ENCODE measurements around the gene LINGO1.
A peak's percentile ranks its signal among the peaks of the same experiment; 100 is the strongest.

LINGO1 gene

GRCh38 chr15:77659350-77660321, 26.9 kb upstream of the LINGO1 start:
- H3K9me3 Mint-ChIP-seq: no peaks in the 10 kb centered on the region
- no peak overlapping the region for H3K4me3 Mint-ChIP-seq
- peaks cover 24% of the 10 kb centered on the region for H3K27me3 Mint-ChIP-seq (ENCODE audit: low read depth)
- peaks cover 15% of the 10 kb centered on the region for H3K4me1 Mint-ChIP-seq
- H3K36me3 Mint-ChIP-seq (ENCODE audit: low read depth): no peaks in the 10 kb centered on the region
- peak; percentile 39 to 60 (median 41) for TF ChIP-seq CTCF (IDR thresholded peaks at IDR 0.05; ENCODE audit: unreplicated experiment in 3 of 3)
- no peak overlapping the region for H3K27ac Mint-ChIP-seq

DNA sequence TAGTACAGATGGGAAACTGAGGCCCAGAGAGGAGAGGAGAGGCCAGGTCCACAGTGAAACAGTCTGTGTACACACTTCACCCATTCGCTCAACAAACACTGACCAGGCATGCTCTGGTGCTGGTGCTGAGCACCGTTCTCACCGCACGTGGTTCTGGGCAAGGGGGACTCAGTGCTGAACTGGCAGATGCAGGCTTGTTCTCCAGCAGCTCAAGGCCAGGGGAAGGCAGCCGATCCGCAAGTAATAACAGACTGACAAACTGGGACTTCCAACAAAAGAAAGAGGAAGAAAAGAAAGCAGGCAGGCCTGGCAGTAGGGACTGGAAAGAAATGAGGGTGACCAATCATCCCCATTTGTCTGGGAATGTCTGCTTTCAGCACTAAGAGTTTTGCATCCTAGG, 25.6 kb upstream of the LINGO1 start:
- no peak overlapping the region for H3K27ac Mint-ChIP-seq
- H3K4me1 Mint-ChIP-seq: peaks cover 10% of the 10 kb centered on the region
- H3K27me3 Mint-ChIP-seq (ENCODE audit: low read depth): peaks cover 24% of the 10 kb centered on the region
- H3K4me3 Mint-ChIP-seq: no peak overlapping the region
- no peaks in the 10 kb centered on the region for H3K9me3 Mint-ChIP-seq
- H3K36me3 Mint-ChIP-seq (ENCODE audit: low read depth): no peaks in the 10 kb centered on the region
- no peak for TF ChIP-seq CTCF (IDR thresholded peaks at IDR 0.05; ENCODE audit: unreplicated experiment in 3 of 3)

DNA sequence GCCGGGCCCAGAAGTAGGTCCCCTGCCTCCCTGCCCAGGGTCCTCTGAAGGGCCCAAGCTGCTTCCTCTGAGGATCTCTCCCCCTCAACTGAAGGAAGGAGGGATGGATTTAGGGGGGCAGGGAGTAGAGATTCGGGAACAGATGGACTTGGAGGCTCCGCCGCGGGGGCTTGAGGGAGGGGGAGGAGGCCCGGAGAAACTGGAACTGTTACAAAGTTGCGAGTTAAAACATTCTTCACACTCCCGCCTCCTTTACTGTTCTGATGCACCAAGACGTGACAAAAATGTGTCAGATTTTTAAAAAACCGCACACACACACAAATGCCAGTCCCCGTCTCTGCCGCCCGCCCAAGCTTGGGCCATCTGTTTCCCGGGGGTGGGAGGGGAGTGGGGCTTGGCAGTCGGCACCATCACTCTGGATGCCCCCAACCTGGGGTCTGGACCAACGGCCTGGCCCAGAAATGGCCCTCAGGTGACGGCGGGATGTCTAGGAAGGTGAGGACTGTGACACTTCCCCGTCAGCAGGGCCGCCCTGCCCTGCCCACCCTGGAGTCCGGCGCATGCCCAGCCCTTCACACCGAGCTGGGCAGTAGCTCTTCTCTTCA, 25.0 kb upstream of the LINGO1 start:
- Mint-ChIP-seq H3K36me3 (ENCODE audit: low read depth) (no peaks in the 10 kb centered on the region), H3K27me3 (ENCODE audit: low read depth) (peaks cover 24% of the 10 kb centered on the region), H3K4me3 (no peak overlapping the region), H3K9me3 (no peaks in the 10 kb centered on the region), H3K27ac (no peak overlapping the region), H3K4me1 (peaks cover 10% of the 10 kb centered on the region)
- no peak for TF ChIP-seq CTCF (IDR thresholded peaks at IDR 0.05; ENCODE audit: unreplicated experiment in 3 of 3)

DNA sequence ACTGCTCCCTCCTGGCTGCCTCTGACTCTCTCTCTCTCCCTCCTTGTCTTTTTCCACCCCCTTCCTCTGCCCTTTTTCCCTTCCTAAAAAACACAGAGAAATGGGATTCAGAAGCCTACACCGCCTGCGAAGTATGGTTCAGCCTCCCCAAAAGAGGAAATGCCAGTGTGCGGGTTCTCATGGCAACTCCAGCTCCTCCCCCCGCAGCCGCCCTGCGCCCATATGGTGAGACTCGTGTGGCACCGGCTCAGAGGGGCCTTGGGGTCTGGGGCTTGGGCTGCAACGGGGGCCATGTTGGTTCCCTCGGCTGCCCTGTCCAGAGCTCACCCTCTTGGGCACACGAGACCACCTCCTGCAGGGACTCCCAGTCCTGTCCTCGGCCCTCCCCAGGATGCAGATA, 23.6 kb upstream of the LINGO1 start:
- Mint-ChIP-seq H3K4me3 (no peak overlapping the region), H3K4me1 (peaks cover 10% of the 10 kb centered on the region), H3K36me3 (ENCODE audit: low read depth) (no peaks in the 10 kb centered on the region), H3K9me3 (no peaks in the 10 kb centered on the region), H3K27me3 (ENCODE audit: low read depth) (peaks cover 32% of the 10 kb centered on the region), H3K27ac (no peak overlapping the region)
- no peak for TF ChIP-seq CTCF (IDR thresholded peaks at IDR 0.05; ENCODE audit: unreplicated experiment in 3 of 3)

DNA sequence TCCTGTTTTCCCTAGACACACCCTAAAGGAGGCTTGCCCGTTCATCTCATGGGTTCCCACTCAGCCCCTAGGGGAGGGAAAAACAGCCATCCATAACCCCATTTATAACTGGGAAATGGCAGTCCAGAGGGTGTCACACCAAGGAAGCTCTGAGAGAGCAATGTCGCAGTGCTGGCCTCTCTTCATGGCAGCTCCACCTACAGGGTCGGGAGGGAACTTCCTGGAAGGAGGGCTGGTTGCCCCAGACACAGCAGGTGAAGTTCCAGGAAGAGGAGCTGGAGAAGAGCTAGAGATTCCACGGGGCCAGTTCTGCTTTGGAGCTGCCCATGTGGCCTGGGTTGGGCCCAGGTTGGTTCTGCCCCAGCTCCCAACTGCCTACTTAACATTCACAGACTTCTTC, 22.3 kb upstream of the LINGO1 start:
- Mint-ChIP-seq H3K27ac (no peak overlapping the region), H3K36me3 (ENCODE audit: low read depth) (no peaks in the 10 kb centered on the region), H3K27me3 (ENCODE audit: low read depth) (peaks cover 34% of the 10 kb centered on the region), H3K9me3 (no peaks in the 10 kb centered on the region), H3K4me1 (peaks cover under 1% of the 10 kb centered on the region), H3K4me3 (no peak overlapping the region)
- peak; percentile 16 to 43 (median 19) for TF ChIP-seq CTCF (IDR thresholded peaks at IDR 0.05; ENCODE audit: unreplicated experiment in 3 of 3)
